OCI-M2 (cell line): ENCODE measurements around the gene PPP1R26.
"Not testable (repeated sequence)": the region's sequence is repeated elsewhere in the genome, so short reads cannot be mapped to it uniquely, and the experiment has no call there.

ENCODE experiments used
- DNase-seq: peaks from one replicate; lab custom pipeline; 2025; ENCODE audit not compliant: unreplicated experiment; lab: John Stamatoyannopoulos, UW

The PPP1R26 gene

DNA sequence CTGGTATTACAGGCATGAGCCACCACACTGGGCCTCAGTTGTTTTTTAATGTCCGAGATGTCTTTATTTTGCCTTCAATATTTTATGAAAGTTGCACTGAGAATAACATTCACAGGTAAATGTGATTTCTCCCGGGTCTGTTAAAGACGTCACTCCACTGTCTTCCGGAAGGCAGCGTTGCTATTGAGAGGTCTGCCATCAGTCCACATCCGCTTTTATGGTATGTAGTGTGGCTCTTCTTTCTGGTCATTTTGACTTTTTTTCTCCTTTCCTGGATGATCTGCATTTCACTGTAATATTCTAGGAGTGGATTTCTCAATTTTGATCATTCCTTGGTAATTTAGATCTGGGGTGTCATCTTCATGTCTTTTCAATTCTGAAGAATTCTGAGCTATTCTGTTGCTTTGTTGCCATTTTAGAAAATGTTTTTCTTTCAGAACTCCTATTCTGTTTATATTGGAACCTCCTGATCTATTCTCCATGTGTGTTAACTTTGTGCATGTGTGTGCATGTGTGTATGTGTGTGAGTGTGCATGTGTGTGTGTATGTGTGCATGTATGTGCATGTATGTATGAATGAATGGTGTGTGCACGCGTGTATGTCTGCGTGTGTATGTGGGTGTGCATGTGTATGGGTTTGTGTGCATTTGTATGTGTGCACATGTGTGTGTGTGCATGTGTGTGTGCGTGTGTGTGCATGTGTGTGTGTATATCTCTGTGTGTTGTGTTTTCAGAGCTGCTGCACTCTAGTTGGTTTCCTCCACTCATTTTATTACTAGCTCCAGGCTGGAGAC is 39.8 kb downstream of the PPP1R26 start:
- DNase-seq, result no peak

GRCh38 chr9:135520916-135521607 is 41.5 kb downstream of the PPP1R26 start, which contains the start of gene LCN1:
LCN1 (plus strand) TSS chr9:135521440; CDS start chr9:135521498, 58 bp downstream.
- DNase-seq, result no peak

- no peak for DNase-seq
These were observed 42.1 kb downstream of the PPP1R26 start for GRCh38 chr9:135521608-135522095.

- no peak for DNase-seq
These were observed 42.7 kb downstream of the PPP1R26 start for GRCh38 chr9:135522137-135522877.

DNA sequence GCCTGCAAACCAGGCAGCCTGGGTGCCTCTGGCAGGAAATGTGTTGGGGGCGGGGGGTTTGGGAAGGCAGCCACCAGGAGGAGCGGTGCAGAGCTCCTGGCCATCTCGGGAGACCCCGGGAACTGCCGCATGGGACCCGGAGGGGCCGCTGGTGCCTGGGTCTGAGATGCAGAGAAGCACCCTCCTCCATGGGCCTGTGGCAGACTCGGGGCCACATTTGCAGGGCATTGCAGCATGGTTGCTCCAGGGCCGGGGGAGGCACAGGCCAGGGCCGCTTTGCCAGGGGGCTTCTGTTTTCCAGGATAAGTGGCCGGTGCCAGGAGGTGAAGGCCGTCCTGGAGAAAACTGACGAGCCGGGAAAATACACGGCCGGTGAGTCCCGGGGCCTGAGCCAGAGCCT is 43.3 kb downstream of the PPP1R26 start:
- no peak for DNase-seq

DNA sequence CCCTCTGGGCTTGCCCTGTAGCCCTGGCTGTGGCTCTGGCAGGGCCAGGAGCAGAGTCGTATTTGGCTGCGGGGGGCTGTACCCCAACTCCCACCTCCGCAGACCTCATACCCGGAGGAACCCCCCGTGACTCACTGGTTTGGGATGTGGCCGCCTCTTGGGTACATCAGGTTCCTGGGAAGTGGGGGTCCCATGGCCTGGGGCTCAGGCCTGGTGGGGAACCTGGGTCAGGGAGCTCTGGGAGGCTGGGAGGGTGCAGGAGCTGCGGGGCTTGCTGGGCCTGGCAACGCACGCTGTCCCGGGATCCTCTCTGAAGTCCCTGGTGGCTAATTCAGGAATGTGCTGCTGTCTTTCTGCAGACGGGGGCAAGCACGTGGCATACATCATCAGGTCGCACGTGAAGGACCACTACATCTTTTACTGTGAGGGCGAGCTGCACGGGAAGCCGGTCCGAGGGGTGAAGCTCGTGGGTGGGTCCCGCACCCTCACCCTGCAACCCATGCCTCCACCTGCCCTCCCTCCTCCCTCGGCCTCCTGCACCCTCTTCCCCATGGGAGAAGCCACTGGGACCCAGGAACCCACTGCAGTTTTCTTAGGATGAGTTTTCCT is 44.0 kb downstream of the PPP1R26 start:
- DNase-seq, result no peak

DNA sequence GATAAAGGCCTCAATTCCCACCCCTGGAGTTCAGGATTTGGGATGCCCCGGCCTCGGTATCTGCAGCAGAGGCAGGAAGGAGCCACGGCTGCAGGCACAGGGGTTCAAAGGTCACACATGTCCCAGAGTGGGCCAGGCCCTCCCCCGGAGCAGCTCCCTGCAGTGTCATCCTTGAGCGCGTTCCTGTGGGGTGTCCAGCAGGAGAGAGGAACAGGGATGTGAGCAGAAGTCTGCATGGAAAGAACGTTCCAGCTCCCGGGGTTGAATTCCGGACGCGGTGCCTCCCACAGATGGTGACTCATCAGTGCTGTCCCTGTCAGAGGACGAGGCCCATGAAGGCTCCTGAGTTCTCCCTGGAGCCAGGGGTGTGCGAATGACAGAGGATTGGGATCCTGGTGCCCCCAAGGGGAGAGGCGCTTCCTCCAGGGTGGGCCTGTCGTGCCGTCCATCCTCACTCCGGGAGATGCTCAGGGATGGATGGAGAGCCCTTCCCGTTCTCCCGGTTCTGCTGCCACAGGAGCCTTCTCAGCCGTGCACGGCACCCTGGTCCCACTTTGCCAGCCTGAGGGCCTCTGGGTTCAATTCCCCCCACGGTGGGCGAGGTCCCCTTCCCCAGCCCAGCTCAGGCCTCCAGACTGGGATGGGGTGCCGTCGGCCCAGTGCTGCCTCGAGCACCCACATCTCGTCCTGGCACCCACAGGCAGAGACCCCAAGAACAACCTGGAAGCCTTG is 44.7 kb downstream of the PPP1R26 start:
- no peak for DNase-seq

DNA sequence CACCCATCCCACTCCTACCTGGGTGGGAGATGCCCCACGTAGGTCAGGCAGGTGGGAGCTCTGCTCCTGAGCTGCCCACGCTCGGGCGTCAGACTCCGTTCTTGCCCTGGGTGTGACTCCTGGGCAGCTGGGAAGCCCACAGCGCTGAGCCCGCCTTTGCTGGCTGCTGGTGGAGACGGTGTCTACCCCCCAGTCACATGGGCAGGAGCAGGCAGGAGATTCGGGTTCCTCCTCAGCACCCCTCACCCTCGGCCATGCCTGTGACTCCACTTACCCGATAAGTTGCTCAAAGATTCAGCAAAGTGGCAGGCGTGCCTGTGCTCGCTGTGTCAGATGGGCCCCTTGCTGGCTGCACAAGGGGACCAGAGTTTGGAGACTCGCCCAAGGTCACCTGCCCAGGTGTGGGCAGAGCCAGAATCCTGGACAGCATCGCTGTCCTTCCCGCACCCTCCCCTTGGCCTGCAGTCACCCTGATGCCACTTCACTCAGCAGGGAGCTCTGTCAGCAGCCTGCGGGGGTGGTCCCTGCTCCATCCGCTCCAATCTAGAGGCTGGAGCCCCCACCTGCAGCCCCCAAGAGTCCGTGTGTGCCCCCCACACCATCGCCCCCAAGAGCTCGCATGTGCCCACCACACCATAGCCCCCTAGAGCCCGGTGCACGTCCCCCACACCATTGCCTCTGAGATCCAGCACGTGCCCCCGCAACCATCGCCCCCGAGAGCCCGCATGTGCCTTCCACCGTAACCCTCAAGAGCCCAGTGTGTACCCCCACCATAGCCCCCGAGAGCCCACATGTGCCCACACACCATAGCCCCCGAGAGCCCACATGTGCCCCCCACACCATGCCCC is 45.9 kb downstream of the PPP1R26 start:
- DNase-seq, result no peak

DNA sequence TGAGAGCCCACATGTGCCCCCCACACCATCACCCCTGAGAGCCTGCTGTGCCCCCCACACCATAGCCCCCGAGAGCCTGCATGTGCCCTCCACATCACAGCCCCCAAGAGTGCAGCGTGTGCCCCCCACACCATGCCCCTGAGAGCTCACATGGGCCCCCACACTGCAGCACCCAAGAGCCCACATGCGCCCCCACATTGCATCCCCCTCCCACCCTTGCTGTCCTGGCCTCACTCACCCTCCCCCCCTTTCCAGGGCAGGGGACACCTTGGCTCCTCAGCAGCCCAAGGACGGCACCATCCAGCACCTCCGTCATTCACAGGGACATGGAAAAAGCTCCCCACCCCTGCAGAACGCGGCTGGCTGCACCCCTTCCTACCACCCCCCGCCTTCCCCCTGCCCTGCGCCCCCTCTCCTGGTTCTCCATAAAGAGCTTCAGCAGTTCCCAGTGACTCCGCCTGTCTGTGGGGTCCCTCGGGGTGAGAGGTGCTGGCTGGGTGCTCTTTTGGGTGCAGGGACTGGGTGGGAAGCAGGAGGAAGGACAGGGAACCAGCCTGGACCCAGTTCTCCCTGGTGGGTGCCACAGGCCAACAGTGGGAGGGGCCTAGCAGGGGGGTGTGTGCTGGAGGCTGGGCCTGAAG is 46.6 kb downstream of the PPP1R26 start:
- no peak for DNase-seq

DNA sequence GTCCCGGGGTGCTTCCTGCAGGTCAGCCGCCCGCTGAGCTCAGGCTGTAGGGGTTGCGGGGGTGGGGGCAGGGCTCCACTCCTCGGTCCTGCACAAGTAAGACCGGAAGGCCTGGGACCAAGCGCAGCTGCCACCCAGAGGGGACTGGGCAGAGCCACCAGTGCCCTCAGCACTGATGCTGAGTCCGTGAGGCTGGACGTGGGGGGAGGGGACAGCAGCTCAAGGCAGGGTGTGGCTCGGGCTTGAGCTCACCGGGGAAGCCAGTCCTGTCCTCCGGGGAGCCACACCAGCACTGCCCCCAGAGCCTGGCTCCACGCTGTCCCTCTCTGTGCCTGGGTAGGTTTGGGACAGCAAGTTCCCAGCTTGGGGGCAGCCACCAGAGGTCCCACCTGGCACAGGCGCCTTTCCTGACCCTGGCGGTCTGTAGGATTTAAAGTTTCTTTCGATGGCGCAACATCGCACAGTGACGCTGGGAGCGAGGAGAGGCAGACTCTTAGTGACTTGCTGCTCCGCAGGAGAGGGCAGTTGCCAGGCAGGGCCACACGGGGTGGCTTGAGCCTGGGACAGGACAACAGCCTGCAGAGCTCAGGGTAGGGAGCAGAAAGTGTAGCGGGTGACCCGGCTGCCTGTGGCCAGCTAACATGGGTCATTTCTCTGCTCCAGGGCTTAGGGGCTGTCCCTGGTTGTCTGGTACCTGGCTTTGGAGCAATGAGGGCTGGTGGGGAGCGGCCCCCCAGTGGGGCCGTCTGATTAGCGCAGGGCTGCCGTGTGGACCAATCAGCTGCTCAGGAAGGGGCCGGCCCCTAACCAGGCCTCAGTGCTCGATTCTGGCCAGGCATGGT is 47.4 kb downstream of the PPP1R26 start:
- no peak for DNase-seq

DNA sequence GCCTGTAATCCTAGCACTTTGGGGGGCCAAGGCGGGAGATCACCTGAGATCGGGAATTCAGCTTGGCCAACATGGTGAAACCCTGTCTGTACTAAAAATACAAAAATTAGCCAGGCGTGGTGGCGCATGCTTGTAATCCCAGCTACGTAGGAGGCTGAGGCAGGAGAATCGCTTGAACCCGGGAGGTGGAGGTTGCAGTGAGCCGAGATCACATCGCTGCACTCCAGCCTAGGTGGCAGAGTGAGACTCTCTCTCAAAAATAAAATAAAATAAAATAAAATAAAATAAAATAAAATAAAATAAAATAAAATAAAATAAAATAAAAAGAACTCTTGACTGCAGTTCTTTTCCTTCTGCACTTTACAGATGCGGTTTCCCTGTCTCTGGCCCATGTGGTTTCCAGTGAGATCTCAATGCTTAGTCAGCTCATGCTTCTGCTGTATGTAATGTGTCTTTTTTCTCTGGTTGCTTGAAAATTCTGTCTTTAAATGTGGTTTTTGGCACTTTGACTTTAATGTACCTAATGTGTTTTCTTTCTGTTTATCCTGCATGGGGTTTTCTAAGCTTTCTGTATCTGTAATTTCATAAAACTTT is 49.4 kb downstream of the PPP1R26 start:
- DNase-seq, result not testable (repeated sequence)

- DNase-seq, result no peak
These were observed 50.6 kb downstream of the PPP1R26 start for GRCh38 chr9:135530146-135530545.

DNA sequence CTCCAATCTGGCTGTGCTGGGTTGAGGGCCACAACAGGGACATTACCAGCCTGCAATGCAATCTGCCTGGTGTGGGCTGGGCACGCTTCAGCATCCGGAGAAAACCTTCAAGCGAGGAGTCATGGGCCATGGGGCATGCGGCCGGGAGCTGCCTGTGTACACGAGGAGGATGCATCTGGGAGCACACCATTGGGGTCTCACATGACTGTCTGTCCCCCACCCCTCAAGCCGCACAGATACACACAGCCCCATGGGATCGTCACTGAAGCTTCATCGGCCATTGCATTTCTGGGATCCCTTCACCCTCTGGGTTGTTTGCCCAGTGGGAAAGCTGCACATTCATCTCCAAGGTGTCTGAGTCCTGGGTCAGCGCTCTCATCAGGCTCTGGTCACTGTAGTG is 51.5 kb downstream of the PPP1R26 start:
- DNase-seq, result no peak

GRCh38 chr9:135533113-135533512 is 53.5 kb downstream of the PPP1R26 start:
- no peak for DNase-seq

DNA sequence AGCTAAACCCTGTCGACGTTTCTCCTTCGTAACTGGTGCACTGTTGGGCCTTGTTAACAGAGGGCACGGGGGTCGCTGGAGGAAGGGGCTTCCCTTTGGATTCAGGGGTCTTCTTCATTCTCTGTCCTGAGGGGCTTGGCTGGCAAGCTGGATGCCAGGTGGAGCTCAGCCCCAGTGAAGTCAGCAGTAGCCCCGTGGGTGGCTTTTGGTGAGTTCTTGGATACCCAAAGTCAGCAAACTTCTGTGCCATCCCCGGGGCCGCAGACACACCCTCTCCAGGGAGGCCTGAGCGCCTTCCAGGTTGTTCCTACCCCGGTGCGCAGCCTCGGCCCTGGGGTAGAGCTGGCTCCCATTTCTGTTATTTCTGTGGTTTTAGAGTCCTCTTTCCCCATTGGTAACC is 54.1 kb downstream of the PPP1R26 start:
- DNase-seq, result no peak

DNA sequence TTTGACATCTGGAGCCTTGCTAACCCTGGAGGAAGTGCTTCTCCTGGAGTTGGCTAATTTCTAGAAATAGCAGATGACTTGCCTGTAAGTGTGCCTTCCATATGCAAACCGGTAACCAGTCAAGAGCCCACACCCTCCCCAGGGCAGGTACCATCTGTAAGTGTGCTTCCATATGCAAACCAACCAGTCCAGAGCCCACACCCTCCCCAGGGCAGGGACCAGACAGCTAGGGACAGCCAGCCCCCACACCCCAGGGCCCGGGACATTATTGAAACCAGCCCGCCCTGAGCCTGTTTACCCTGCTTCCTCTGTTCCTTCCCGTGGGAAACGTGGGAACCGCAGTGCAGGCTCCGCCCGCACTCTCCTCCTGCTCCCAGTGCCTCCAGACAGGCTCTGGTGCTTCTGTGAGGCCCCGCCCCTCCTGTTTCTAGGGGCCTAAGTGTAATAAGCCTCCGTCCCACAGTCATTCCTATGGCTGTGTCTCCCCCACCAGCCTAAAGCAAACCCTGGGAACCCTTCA is 54.7 kb downstream of the PPP1R26 start:
- DNase-seq, result not testable (repeated sequence)

DNA sequence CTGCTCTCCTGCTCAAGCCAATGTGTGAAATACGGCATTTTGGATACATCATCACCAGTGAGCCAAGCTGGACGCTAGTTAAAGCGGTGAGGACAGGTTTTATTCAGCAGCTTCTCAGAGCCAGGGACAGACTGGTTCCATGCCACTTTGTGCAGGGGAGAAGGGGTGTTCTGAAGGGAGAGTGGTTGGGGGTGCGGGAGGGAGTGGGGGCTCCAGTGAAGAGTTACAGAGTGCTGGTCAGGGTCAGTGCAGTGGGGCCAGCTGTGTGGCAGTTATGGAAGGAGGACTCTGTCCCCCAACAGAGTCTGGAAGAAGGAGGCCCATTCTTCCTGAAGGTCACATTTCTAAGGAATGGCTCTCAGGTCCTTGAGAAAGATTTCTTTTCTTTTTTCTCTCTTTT is 55.2 kb downstream of the PPP1R26 start:
- DNase-seq, result not testable (repeated sequence)

DNA sequence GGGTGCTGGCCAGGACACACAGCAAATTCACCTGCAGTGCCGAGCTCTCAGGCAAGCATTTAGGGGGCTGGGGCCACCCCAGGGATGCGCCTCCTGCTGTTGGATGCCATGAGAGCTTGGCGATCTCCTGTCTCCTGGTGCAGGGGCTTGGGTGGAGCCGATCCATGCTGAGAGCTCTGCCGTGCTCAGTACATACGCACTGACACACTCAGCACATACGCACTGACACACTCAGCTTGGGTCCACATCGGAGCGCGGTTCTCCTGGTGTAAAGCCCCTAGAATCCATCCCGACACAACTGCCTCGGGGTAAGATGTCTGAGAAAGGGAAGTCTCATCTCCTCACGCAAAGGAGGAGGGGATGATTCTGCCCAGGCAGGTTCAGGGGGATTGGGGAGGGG is 56.0 kb downstream of the PPP1R26 start:
- not testable (repeated sequence) for DNase-seq
